Parathyroid adenoma (tissue), 2 donors: ENCODE data around the gene DSCAML1.

Source experiments
- H2AFZ ChIP-seq: fragments of 300-600 bp; sonication (generic); one replicate; pipeline ENCODE4 v1.7.0; 2017; ENCODE audit warnings: antibody characterized with exemption, mild to moderate bottlenecking
- H3K27ac ChIP-seq: fragments of 300-600 bp; sonication (generic); one replicate; pipeline ENCODE4 v1.7.0; 2017
- H3K27me3 ChIP-seq: fragments of 300-600 bp; sonication (generic); one replicate; pipeline ENCODE4 v1.7.0; 2017; ENCODE audit warnings: low read length; ENCODE audit not compliant: control insufficient read depth, insufficient read depth
- H3K36me3 ChIP-seq: fragments of 300-600 bp; sonication (generic); one replicate; pipeline ENCODE4 v1.7.0; 2017; ENCODE audit warnings: low read length; ENCODE audit not compliant: control insufficient read depth, insufficient read depth
- H3K4me1 ChIP-seq: fragments of 300-600 bp; sonication (generic); one replicate; pipeline ENCODE4 v1.7.0; 2017; ENCODE audit warnings: control low read depth
- H3K4me2 ChIP-seq: fragments of 300-600 bp; sonication (generic); one replicate; pipeline ENCODE4 v1.7.0; 2017; ENCODE audit warnings: low read length
- H3K4me3 ChIP-seq: fragments of 300-600 bp; sonication (generic); one replicate; pipeline ENCODE4 v1.7.0; 2017; ENCODE audit warnings: low read depth, low read length
- H3K79me2 ChIP-seq: fragments of 300-600 bp; sonication (generic); one replicate; pipeline ENCODE4 v1.7.0; 2017; ENCODE audit warnings: control low read depth
- H3K9ac ChIP-seq: fragments of 300-600 bp; sonication (generic); one replicate; pipeline ENCODE4 v1.7.0; 2017; ENCODE audit warnings: mild to moderate bottlenecking
- H3K9me3 ChIP-seq: fragments of 300-600 bp; sonication (generic); one replicate; pipeline ENCODE4 v1.7.0; 2017; ENCODE audit warnings: low read length; ENCODE audit not compliant: control insufficient read depth
- TF ChIP-seq, protein P1 (sequence below): fragments of 300-600 bp; sonication (generic); IDR thresholded peaks from one replicate; pipeline ENCODE4 v1.7.0; 2017; ENCODE audit warnings: antibody characterized with exemption, mild to moderate bottlenecking
- donor health status: primary hyperparathyroidism.

The DSCAML1 gene

DNA sequence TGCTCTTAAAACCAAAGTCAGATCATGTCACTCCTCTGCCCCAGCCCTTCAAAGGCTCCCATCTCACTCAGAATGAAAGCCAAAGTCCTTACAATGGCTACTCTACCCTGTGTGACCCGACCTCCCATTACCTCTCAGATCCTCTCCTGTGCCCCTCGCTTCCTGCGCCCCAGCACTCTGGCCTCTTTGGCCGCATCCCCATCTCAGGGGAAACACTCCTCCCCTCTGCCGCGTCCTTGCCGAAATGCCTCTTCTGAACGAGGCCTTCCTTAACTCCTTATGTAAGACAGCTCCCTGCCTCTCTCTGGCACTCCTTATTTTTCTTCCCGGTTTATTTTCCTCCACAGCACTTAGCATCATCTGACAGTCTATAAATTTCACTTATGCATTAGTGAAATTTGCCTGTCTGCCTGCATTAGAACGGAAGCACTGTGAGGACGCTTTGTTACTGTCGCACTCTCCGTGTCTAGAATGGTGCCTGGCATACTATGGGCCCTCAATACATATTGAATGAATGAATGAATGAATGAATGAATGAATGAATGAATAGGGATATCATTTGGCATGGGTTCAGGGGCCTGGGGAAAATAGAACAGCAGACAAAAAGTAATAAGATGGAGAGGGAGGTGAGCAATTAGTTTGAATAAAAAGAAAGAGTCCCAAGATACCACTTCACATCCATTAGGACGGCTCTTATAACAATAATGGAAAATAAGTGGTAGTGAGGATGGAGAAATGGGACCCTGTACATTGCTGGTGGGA, 331.6 kb downstream of the DSCAML1 start:
- H3K9me3 ChIP-seq = no peaks in the 10 kb centered on the region
- H3K27me3 ChIP-seq = no peaks in the 10 kb centered on the region
- no peaks in the 10 kb centered on the region for H3K36me3 ChIP-seq
- H3K4me3 ChIP-seq = no peak overlapping the region
- no peak overlapping the region for H3K9ac ChIP-seq
- TF ChIP-seq, protein P1, sequence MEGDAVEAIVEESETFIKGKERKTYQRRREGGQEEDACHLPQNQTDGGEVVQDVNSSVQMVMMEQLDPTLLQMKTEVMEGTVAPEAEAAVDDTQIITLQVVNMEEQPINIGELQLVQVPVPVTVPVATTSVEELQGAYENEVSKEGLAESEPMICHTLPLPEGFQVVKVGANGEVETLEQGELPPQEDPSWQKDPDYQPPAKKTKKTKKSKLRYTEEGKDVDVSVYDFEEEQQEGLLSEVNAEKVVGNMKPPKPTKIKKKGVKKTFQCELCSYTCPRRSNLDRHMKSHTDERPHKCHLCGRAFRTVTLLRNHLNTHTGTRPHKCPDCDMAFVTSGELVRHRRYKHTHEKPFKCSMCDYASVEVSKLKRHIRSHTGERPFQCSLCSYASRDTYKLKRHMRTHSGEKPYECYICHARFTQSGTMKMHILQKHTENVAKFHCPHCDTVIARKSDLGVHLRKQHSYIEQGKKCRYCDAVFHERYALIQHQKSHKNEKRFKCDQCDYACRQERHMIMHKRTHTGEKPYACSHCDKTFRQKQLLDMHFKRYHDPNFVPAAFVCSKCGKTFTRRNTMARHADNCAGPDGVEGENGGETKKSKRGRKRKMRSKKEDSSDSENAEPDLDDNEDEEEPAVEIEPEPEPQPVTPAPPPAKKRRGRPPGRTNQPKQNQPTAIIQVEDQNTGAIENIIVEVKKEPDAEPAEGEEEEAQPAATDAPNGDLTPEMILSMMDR = no peak
- H2AFZ ChIP-seq = no peak overlapping the region
- H3K27ac ChIP-seq = no peak overlapping the region
- H3K4me2 ChIP-seq = no peak overlapping the region
- H3K4me1 ChIP-seq = no peaks in the 10 kb centered on the region
- H3K79me2 ChIP-seq = no peaks in the 10 kb centered on the region

DNA sequence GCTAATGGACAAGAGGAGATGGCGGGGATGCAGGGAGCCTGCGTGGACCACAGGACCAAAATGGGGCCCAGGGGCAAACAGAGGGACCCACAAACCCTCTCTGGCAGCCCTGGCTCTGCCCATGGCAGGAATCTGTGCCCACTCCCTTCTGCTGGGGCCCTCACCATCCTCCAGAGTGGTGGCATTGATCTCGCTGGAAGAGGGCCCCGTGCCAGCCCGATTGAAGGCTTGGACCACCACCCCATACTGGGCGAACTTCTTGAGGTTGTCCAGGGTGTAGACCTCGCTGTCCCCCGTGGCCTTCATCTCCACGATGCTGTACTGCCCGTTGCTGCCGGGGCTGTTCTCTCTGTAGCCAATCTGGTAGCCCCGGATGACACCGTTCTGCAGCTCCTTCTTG, 332.2 kb downstream of the DSCAML1 start:
- no peak overlapping the region for H3K27ac ChIP-seq
- no peaks in the 10 kb centered on the region for H3K27me3 ChIP-seq
- H3K9ac ChIP-seq = no peak overlapping the region
- TF ChIP-seq, protein P1 = no peak
- H3K4me1 ChIP-seq = no peaks in the 10 kb centered on the region
- H3K4me3 ChIP-seq = no peak overlapping the region
- no peak overlapping the region for H2AFZ ChIP-seq
- no peak overlapping the region for H3K4me2 ChIP-seq
- no peaks in the 10 kb centered on the region for H3K9me3 ChIP-seq
- no peaks in the 10 kb centered on the region for H3K36me3 ChIP-seq
- no peaks in the 10 kb centered on the region for H3K79me2 ChIP-seq

DNA sequence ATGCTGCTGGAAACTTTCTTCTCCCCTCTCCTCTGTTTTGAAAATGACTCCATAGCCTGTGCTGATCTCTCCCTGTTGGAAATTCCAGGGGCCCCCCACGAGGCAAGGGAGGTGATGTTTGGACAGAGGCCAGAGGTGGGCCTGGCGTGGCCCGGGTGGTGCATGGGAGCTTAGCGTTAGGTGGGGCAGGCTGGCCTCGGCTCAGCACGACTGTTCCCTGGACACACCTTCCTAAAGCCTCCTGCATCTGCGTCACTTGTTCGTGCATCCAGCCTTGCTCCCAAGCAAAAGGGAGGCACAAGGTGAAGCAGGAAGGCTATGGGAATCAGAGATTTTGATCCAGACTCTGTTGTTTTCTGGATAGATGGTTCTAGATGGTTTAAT, 334.2 kb downstream of the DSCAML1 start:
- no peaks in the 10 kb centered on the region for H3K4me1 ChIP-seq
- H3K4me2 ChIP-seq = no peak overlapping the region
- no peaks in the 10 kb centered on the region for H3K79me2 ChIP-seq
- no peak overlapping the region for H2AFZ ChIP-seq
- H3K4me3 ChIP-seq = no peak overlapping the region
- no peaks in the 10 kb centered on the region for H3K36me3 ChIP-seq
- no peak overlapping the region for H3K27ac ChIP-seq
- H3K27me3 ChIP-seq = no peaks in the 10 kb centered on the region
- TF ChIP-seq, protein P1 = no peak
- H3K9me3 ChIP-seq = no peaks in the 10 kb centered on the region
- H3K9ac ChIP-seq = no peak overlapping the region

DNA sequence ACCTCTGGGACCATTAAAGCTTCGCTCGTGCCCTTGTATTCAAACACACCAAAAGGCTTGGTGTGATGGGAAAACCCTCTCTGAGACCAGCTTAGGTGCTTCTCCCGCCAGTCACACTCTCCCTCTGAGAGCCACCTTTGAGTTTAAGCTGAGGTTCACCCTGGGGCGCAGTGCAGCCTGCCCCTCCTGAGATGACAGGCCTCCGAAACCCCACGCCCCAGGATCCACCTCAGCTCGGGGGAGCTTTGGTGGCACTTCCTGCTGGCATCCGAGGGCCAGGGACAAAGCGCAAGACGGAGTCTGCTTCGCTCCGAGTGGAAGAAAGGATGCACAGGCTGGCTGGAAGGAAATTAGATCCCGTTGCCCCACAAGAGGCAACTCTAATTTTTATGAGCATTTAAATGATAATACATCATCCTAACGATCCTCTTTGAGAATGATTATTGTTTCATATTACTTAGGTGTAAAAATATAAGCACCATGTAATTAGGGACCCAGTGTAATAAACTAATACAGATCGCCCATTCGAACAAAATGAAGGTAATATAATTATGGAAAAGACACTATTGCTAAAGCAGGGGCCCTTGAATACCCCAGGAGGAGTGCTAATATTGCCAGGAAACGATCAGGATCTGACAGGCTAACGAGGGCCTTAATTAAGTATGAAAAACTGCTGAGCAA, 334.7 kb downstream of the DSCAML1 start:
- Histone ChIP-seq H2AFZ (no peak overlapping the region), H3K4me1 (no peaks in the 10 kb centered on the region), H3K9ac (no peak overlapping the region), H3K27ac (no peak overlapping the region), H3K36me3 (no peaks in the 10 kb centered on the region), H3K4me2 (no peak overlapping the region), H3K4me3 (no peak overlapping the region), H3K27me3 (no peaks in the 10 kb centered on the region), H3K79me2 (no peaks in the 10 kb centered on the region), H3K9me3 (no peaks in the 10 kb centered on the region)
- TF ChIP-seq, protein P1 = no peak
